ENCODE data around the gene LSAMP. TPM values are rescaled to one million over a fixed set of nuclear protein-coding genes. Genes with fewer than 3 reads are reported as not detected.
"Not testable (repeated sequence)": the region's sequence is repeated elsewhere in the genome, so short reads cannot be mapped to it uniquely, and the experiment has no call there.

LSAMP gene
- total RNA-seq, 1 donor from 2014 or later: 64.9 TPM

DNA sequence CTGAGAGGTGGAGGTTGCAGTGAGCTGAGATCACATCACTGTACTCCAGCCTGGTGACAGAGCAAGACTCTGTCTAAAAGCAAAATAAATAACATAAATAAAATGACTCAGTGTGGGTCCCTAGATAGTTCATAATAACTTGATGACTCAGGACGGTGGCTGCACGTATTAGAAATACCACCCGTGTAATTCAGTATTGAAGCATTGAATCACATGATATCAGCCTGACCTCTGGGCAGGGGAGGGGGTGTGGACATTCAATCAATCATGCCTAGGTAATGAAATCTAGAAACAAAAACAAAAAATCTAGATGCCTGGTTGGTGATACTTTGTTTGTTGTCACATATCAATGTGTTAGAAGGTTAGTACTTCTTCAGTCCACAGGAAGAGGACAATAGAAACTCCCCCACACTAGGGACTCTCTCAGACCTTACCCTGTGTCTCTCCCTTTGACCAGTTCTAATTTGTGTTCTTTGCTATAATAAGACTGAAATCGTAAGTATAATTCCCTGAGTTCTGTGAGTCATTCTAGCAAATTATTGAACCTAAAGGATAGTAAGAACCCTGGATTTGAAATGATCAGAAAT lies 644.7 kb downstream of the LSAMP start:
- no peaks in the 10 kb centered on the region for H3K4me1 Mint-ChIP-seq (ENCODE audit: unreplicated experiment)
- H3K36me3 Mint-ChIP-seq: no peaks in the 10 kb centered on the region
- H3K4me3 Mint-ChIP-seq: no peak overlapping the region
- H3K27ac Mint-ChIP-seq: no peak overlapping the region
- TF ChIP-seq, protein P1, sequence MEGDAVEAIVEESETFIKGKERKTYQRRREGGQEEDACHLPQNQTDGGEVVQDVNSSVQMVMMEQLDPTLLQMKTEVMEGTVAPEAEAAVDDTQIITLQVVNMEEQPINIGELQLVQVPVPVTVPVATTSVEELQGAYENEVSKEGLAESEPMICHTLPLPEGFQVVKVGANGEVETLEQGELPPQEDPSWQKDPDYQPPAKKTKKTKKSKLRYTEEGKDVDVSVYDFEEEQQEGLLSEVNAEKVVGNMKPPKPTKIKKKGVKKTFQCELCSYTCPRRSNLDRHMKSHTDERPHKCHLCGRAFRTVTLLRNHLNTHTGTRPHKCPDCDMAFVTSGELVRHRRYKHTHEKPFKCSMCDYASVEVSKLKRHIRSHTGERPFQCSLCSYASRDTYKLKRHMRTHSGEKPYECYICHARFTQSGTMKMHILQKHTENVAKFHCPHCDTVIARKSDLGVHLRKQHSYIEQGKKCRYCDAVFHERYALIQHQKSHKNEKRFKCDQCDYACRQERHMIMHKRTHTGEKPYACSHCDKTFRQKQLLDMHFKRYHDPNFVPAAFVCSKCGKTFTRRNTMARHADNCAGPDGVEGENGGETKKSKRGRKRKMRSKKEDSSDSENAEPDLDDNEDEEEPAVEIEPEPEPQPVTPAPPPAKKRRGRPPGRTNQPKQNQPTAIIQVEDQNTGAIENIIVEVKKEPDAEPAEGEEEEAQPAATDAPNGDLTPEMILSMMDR (conservative IDR thresholded peaks at IDR 0.05): no peak
- no peaks in the 10 kb centered on the region for H3K9me3 Mint-ChIP-seq
- no peak for DNase-seq (ENCODE audit: extremely low spot score, unreplicated experiment)
- H3K27me3 Mint-ChIP-seq: peaks cover 6% of the 10 kb centered on the region

DNA sequence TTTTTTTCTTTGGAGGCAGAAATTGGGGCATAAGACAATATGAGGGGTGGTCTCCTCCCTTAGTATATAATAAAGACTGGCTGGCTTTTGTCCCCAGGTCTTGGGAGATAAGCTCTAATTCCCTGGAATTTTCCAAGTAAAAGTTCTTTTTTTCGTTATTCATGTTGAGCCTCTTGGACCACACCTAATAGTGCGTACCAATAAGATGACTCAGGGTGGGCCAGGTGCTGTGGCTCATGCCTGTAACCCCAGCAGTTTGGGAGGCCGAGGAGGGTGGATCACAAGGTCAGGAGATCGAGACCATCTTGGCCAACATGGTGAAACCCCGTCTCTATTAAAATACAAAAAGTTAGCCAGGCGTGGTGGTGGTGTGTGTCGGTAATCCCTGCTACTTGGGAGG lies 645.2 kb downstream of the LSAMP start:
- not testable (repeated sequence) for H3K27ac Mint-ChIP-seq; DNase-seq (ENCODE audit: extremely low spot score, unreplicated experiment); H3K36me3 Mint-ChIP-seq; H3K4me1 Mint-ChIP-seq (ENCODE audit: unreplicated experiment); H3K9me3 Mint-ChIP-seq; H3K4me3 Mint-ChIP-seq; H3K27me3 Mint-ChIP-seq

DNA sequence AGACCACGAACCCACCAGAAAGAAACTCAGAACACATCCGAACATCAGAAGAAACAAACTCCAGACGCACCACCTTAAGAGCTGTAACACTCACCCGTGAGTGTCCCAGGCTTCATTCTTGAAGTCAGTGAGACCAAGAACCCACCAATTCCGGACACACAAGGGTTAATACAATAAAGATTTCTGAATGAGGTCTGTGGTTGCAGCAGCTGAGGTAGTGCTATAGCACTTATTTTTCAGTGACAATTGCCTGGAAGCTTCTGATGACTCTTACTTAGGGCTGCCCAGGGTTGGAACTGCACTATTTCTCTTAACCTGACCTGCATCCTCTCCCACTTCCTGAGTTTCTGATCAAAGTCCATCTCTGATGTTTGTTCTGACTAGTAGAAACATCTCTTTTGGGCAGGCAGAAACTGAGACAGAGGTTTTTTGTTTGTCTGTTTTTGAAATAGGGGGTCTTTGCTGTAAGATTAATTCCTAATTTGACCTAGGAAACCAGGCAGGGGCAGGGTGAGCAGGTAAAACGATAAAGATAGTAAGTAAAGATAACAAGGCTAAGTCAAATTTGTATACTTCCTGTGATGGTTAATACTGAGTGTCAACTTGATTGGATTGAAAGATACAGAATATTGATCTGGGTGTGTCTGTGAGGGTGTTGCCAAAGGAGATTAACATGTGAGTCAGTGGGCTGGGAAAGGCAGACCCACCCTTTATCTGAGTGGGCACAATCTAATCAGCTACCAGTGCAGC lies 652.9 kb downstream of the LSAMP start:
- DNase-seq (ENCODE audit: extremely low spot score, unreplicated experiment): no peak
- Mint-ChIP-seq H3K36me3 (no peaks in the 10 kb centered on the region), H3K9me3 (no peaks in the 10 kb centered on the region), H3K4me1 (ENCODE audit: unreplicated experiment) (peaks cover 5% of the 10 kb centered on the region), H3K27me3 (no peaks in the 10 kb centered on the region), H3K27ac (peak overlapping the region; percentile 22), H3K4me3 (peak overlapping the region; percentile 54)
- TF ChIP-seq, protein P1 (conservative IDR thresholded peaks at IDR 0.05): no peak

DNA sequence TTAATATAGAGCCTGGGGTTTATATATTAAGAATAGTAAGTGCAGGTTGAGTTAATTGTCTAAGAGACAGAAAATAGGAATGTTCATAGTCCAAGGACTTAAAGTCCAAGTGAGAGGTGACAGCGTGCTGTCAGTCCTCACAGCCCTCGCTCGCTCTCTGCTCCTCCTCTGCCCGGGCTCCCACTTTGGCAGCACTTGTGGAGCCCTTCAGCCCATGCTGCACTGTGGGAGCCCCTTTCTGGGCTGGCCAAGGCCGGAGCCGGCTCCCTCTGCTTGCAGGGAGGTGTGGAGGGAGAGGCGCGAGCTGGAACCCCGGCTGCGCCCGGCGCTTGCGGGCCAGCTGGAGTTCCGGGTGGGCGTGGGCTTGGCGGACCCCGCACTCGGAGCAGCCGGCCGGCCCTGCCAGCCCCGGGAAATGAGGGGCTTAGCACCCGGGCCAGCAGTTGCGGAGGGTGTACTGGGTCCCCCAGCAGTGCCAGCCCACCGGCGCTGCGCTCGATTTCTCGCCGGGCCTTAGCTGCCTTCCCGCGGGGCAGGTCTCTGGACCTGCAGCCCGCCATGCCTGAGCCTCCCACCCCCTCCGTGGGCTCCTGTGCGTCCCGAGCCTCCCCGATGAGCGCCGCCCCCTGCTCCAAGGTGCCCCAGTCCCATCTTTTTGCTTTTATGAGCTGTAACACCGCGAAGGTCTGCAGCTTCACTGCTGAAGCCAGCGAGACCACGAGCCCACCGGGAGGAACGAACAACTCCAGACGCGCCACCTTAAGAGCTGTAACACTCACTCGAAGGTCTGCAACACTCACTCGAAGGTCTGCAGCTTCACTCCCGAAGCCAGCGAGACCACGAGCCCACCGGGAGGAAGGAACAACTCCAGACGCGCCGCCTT lies 653.8 kb downstream of the LSAMP start:
- H3K4me3 Mint-ChIP-seq: peak overlapping the region; percentile 54
- not testable (repeated sequence) for H3K4me1 Mint-ChIP-seq (ENCODE audit: unreplicated experiment); H3K27me3 Mint-ChIP-seq; H3K9me3 Mint-ChIP-seq; H3K36me3 Mint-ChIP-seq; H3K27ac Mint-ChIP-seq; DNase-seq (ENCODE audit: extremely low spot score, unreplicated experiment)

DNA sequence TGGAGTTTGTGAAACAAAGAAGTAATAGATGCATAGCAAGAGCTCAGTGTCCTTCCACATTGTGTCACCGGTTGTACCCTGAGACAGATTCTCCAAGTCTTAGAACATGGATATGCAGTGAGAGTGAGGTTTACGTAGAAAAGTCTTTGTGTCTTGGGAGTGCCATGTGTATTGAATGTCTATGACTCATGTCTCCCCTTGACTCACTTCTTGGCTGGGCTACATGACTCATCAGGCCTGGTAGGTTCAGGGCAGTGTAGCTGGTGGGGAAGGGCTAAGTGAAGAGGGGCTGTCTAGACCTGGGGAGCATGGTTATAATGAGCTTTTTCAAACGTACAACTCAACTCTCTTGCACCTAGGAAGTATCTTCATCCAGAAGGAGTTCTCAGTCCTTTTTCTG lies 654.5 kb downstream of the LSAMP start:
- Mint-ChIP-seq H3K4me3 (peak overlapping the region; percentile 8), H3K27me3 (no peaks in the 10 kb centered on the region), H3K4me1 (ENCODE audit: unreplicated experiment) (peaks cover 7% of the 10 kb centered on the region), H3K9me3 (no peaks in the 10 kb centered on the region), H3K27ac (peak overlapping the region; percentile 44), H3K36me3 (no peaks in the 10 kb centered on the region)
- DNase-seq (ENCODE audit: extremely low spot score, unreplicated experiment): no peak
- TF ChIP-seq, protein P1 (conservative IDR thresholded peaks at IDR 0.05): no peak

DNA sequence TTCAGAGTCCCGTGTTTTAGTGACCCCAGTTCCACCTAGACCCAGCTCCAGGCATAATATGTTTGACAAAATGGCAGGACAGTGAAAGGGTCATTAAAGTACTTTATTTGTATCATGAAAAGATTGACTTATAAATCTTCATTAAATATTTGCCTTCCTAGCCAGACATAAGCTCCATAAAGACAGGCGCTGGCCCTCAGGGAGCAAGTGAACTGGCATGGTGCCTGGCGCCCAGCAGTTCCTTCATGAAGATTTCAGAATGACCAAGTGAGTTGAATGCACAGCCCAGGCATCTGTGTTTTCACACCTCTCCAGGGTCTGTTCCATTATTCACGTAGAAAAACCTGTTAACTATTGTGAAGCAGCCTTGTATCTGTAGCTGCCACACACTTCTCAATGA lies 655.8 kb downstream of the LSAMP start:
- no peaks in the 10 kb centered on the region for H3K9me3 Mint-ChIP-seq
- H3K4me1 Mint-ChIP-seq (ENCODE audit: unreplicated experiment): peaks cover 20% of the 10 kb centered on the region
- H3K27ac Mint-ChIP-seq: no peak overlapping the region
- no peak for DNase-seq (ENCODE audit: extremely low spot score, unreplicated experiment)
- H3K4me3 Mint-ChIP-seq: no peak overlapping the region
- TF ChIP-seq, protein P1 (conservative IDR thresholded peaks at IDR 0.05): no peak
- H3K27me3 Mint-ChIP-seq: no peaks in the 10 kb centered on the region
- no peaks in the 10 kb centered on the region for H3K36me3 Mint-ChIP-seq

Measured in type B pancreatic cell (in vitro differentiated cells).